Gastroesophageal sphincter (tissue), 3 donors: Measurements from ENCODE around the gene BYSL.

Source experiments
- POLR2A ChIP-seq, 2 donors: fragments of 450-650 bp; IDR thresholded peaks; one replicate each; pipeline ENCODE4 v1.6.1; 2017; ENCODE audit warnings: antibody characterized with exemption in 2 of 2, mild to moderate bottlenecking in 2 of 2, moderate library complexity in 1 of 2
- TF ChIP-seq, protein P1 (sequence below), 4 experiments: fragments of 200-600 bp in 2 of 4; fragments of 450-650 bp in 2 of 4; sonication (generic) in 1 of 4; IDR thresholded peaks; one replicate each; pipeline ENCODE4 v1.5.1; 2017 to 2019; ENCODE audit warnings: antibody characterized with exemption in 4 of 4, mild to moderate bottlenecking in 2 of 4, moderate library complexity in 2 of 4

DNA sequence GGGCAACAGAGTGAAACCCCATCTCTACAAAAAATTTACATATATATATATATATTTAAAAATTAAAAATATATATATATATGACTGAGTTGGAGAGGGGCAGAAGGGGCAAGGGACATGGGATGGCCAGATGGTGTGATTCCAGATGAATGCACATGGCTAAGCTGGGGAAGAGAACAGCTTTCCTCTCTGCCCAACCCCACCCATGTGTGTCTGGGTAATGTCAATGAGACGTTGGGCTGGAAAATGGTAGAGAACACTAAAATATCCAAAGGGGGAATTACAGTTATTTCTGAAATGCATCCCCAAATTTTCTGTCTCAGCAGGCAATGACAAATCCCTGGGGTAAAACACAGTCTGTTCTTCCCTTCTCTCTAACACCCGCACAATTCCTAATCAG lies 51.5 kb downstream of the BYSL start:
- TF ChIP-seq POLR2A (IDR thresholded peaks at IDR 0.05) = no peak
- TF ChIP-seq, protein P1, sequence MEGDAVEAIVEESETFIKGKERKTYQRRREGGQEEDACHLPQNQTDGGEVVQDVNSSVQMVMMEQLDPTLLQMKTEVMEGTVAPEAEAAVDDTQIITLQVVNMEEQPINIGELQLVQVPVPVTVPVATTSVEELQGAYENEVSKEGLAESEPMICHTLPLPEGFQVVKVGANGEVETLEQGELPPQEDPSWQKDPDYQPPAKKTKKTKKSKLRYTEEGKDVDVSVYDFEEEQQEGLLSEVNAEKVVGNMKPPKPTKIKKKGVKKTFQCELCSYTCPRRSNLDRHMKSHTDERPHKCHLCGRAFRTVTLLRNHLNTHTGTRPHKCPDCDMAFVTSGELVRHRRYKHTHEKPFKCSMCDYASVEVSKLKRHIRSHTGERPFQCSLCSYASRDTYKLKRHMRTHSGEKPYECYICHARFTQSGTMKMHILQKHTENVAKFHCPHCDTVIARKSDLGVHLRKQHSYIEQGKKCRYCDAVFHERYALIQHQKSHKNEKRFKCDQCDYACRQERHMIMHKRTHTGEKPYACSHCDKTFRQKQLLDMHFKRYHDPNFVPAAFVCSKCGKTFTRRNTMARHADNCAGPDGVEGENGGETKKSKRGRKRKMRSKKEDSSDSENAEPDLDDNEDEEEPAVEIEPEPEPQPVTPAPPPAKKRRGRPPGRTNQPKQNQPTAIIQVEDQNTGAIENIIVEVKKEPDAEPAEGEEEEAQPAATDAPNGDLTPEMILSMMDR (IDR thresholded peaks at IDR 0.05) = no peak
